ENCODE measurements around the gene CDC25B.

CDC25B gene

GRCh38 chr20:3818155-3819151 lies 22.3 kb downstream of the CDC25B start (continued):
- TF ChIP-seq PRDM2 (tag by site-specific recombination; IDR thresholded peaks at IDR 0.05; ENCODE audit: borderline replicate concordance) (no peak), ZNF302 (tag by site-specific recombination; IDR thresholded peaks at IDR 0.05; ENCODE audit: low read depth) (no peak), ZNF211 (tag by site-specific recombination; IDR thresholded peaks at IDR 0.05; ENCODE audit: low read depth) (no peak), ZNF585B (tag by site-specific recombination; IDR thresholded peaks at IDR 0.05) (no peak), ZNF223 (tag by site-specific recombination; IDR thresholded peaks at IDR 0.05) (peak; percentile 75; the same call in 1 of the 2 replicates), ZBTB17 (tag by site-specific recombination; IDR thresholded peaks at IDR 0.05) (peak; percentile 49; the same call in 1 of the 2 replicates), ZNF23 (tag by site-specific recombination; IDR thresholded peaks at IDR 0.05; ENCODE audit: borderline replicate concordance) (no peak), ZBTB20 (tag by site-specific recombination; IDR thresholded peaks at IDR 0.05) (peak; percentile 46), PRDM6 (tag by site-specific recombination; IDR thresholded peaks at IDR 0.05) (no peak), ZNF473 (tag by site-specific recombination; IDR thresholded peaks at IDR 0.05) (no peak), ZSCAN30 (tag by site-specific recombination; IDR thresholded peaks at IDR 0.05) (peak; percentile 37; the same call in 1 of the 2 replicates), SCRT2 (tag by site-specific recombination; IDR thresholded peaks at IDR 0.05) (no peak), REPIN1 (tag by site-specific recombination; IDR thresholded peaks at IDR 0.05; ENCODE audit: low read depth) (no peak), ZNF133 (tag by site-specific recombination; IDR thresholded peaks at IDR 0.05) (no peak), ZNF792 (tag by site-specific recombination; IDR thresholded peaks at IDR 0.05) (no peak), ZXDB (tag by site-specific recombination; IDR thresholded peaks at IDR 0.05) (no peak), ZNF48 (tag by site-specific recombination; IDR thresholded peaks at IDR 0.05) (no peak)

- Histone ChIP-seq H3K27ac (ENCODE audit: extremely low read depth, low read depth, low read length) (peak overlapping the region; percentile 93), H3K36me3 (ENCODE audit: control insufficient read depth in 2 of 2, insufficient read depth in 1 of 2, low read length in 2 of 2) (peaks cover 7 to 27% of the 10 kb centered on the region in 2 experiments), H3K4me1 (ENCODE audit: control insufficient read depth, insufficient read depth, low read length) (peaks cover 5% of the 10 kb centered on the region; the same call in 1 of the 2 replicates), H3K4me3 (ENCODE audit: low read depth, low read length) (peak overlapping the region; percentile 73), H3K9me3 (ENCODE audit: control insufficient read depth, insufficient read depth, low read depth, low read length) (no peaks in the 10 kb centered on the region)
- ChIA-PET CTCF (interaction anchor here (0.5 to 5.8 kb wide), 22 partner anchors 14 to 689 kb away, joined by 3 to 142 read pairs (median 7); partner anchors contain the start of genes CENPB and SPEF1), POLR2A (interaction anchor here (0.6 to 4.4 kb wide), 16 partner anchors 7 to 223 kb away, joined by 3 to 40 read pairs (median 5); partner anchors contain the start of genes ADISSP, CDC25B, CENPB and MAVS)
- no peak for TF ChIP-seq ZNF112 (tag by site-specific recombination; IDR thresholded peaks at IDR 0.05)
- no peak for TF ChIP-seq ZNF184 (tag by site-specific recombination; IDR thresholded peaks at IDR 0.05)
- TF ChIP-seq ZSCAN4 (tag by site-specific recombination; IDR thresholded peaks at IDR 0.05), result no peak
- 0 out of 2 replicates have a peak, but pooled peaks have one; percentile 47 for TF ChIP-seq ZNF362 (tag by site-specific recombination; IDR thresholded peaks at IDR 0.05)
- TF ChIP-seq ZNF211 (tag by site-specific recombination; IDR thresholded peaks at IDR 0.05; ENCODE audit: low read depth), result no peak
- no peak; the same call in 1 of the 2 replicates for TF ChIP-seq ZFP69B (tag by site-specific recombination; IDR thresholded peaks at IDR 0.05)
- TF ChIP-seq GLIS2 (tag by site-specific recombination; IDR thresholded peaks at IDR 0.05), result peak; percentile 42
Observed at GRCh38 chr20:3819411-3820047, 23.4 kb downstream of the CDC25B start.

All from HEK293 (cell line).